ENCODE measurements around the gene SH3GL3. TPM values are rescaled to one million over a fixed set of nuclear protein-coding genes. Genes with fewer than 3 reads are reported as not detected.

SH3GL3 gene
- total RNA-seq, 2 experiments from 2014 or later = not detected

DNA sequence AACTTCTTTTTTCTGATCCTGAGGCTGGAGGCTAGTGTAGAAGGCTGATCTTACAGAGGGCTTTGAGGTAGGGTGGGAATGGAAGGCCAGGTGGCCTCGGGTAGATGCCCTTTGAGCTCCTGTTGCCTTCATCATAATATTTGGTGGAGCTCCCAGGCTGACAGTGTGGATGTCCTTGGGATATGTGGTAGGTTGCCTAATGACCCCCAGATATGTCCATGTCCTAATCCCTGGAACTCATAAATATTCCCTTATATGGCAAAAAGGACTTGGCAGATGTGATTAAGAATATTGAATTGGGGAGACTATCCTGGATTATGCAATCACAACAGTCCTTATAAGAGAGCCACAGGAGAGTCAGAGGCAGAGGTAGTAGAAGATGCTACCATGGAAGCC is 212.3 kb downstream of the SH3GL3 start:
- ATAC-seq (ENCODE audit: poor library complexity) (no peak), DNase-seq (no peak)
- Histone ChIP-seq H3K36me3 (ENCODE audit: insufficient read depth, low read length) (no peaks in the 10 kb centered on the region), H3K4me1 (ENCODE audit: insufficient read depth, low read length) (no peaks in the 10 kb centered on the region), H3K27ac (ENCODE audit: low read depth in 1 of 2, low read length in 2 of 2) (no peak overlapping the region), H3K27me3 (ENCODE audit: control insufficient read depth in 1 of 2, insufficient read depth in 2 of 2, low read length in 2 of 2) (peaks cover 10% of the 10 kb centered on the region in 2 experiments), H3K4me3 (ENCODE audit: low read length) (no peak overlapping the region), H3K9me3 (ENCODE audit: control insufficient read depth in 1 of 2, insufficient read depth in 1 of 2, low read length in 2 of 2) (peaks cover 0 to 15% of the 10 kb centered on the region in 2 experiments)
- TF ChIP-seq, protein P1, sequence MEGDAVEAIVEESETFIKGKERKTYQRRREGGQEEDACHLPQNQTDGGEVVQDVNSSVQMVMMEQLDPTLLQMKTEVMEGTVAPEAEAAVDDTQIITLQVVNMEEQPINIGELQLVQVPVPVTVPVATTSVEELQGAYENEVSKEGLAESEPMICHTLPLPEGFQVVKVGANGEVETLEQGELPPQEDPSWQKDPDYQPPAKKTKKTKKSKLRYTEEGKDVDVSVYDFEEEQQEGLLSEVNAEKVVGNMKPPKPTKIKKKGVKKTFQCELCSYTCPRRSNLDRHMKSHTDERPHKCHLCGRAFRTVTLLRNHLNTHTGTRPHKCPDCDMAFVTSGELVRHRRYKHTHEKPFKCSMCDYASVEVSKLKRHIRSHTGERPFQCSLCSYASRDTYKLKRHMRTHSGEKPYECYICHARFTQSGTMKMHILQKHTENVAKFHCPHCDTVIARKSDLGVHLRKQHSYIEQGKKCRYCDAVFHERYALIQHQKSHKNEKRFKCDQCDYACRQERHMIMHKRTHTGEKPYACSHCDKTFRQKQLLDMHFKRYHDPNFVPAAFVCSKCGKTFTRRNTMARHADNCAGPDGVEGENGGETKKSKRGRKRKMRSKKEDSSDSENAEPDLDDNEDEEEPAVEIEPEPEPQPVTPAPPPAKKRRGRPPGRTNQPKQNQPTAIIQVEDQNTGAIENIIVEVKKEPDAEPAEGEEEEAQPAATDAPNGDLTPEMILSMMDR (IDR thresholded peaks at IDR 0.05) = no peak
- Mint-ChIP-seq H3K36me3 (ENCODE audit: low read depth) (no peaks in the 10 kb centered on the region), H3K4me1 (ENCODE audit: low read depth) (no peaks in the 10 kb centered on the region), H3K9me3 (no peaks in the 10 kb centered on the region), H3K27me3 (peaks cover 25% of the 10 kb centered on the region), H3K27ac (no peak overlapping the region), H3K4me3 (no peak overlapping the region)
- CTCF ChIA-PET = no interaction called here
- intact Hi-C loops (cut with DNase I, micrococcal nuclease) = no loop called here
- POLR2A ChIA-PET = no interaction called here

DNA sequence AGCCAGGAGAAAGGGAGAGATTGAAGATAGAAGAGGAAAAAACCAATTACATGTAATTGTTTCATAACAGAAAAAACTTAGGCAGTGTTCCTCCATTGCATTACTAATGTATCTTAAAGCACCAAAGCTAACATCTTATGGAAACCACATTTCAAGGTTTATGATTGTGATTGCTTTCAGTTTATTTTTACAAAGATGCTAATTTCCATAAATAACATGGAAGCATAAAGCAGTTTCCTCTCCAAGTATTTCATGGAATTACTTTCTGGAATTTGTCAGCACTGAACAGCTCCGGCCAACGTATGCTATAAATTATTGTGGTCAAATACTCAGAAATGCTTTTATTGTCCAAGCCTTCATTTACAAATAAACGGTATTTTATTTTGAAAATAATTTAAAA is 218.3 kb downstream of the SH3GL3 start:
- POLR2A ChIA-PET = no interaction called here
- Histone ChIP-seq H3K4me1 (ENCODE audit: insufficient read depth, low read length) (no peaks in the 10 kb centered on the region), H3K4me3 (ENCODE audit: low read length) (no peak overlapping the region), H3K36me3 (ENCODE audit: insufficient read depth, low read length) (no peaks in the 10 kb centered on the region), H3K27me3 (ENCODE audit: control insufficient read depth in 1 of 2, insufficient read depth in 2 of 2, low read length in 2 of 2) (no peaks in the 10 kb centered on the region), H3K9me3 (ENCODE audit: control insufficient read depth in 1 of 2, insufficient read depth in 1 of 2, low read length in 2 of 2) (peaks cover 0 to 10% of the 10 kb centered on the region in 2 experiments), H3K27ac (ENCODE audit: low read depth in 1 of 2, low read length in 2 of 2) (no peak overlapping the region)
- no peak overlapping the region for H3K27ac Mint-ChIP-seq
- CTCF ChIA-PET = no interaction called here
- H3K9me3 Mint-ChIP-seq = peaks cover 5% of the 10 kb centered on the region
- H3K4me3 Mint-ChIP-seq = no peak overlapping the region
- H3K36me3 Mint-ChIP-seq (ENCODE audit: low read depth) = no peaks in the 10 kb centered on the region
- no peak for DNase-seq
- intact Hi-C loops (cut with DNase I, micrococcal nuclease) = no loop called here
- no peaks in the 10 kb centered on the region for H3K4me1 Mint-ChIP-seq (ENCODE audit: low read depth)
- ATAC-seq (ENCODE audit: poor library complexity) = no peak
- H3K27me3 Mint-ChIP-seq = no peaks in the 10 kb centered on the region
- TF ChIP-seq, protein P1 (IDR thresholded peaks at IDR 0.05) = no peak

Other genes starting within 250 kb of the SH3GL3 start
- gene HDGFL3, start 239.5 kb upstream of the SH3GL3 start, total RNA-seq = 1 to 10 TPM; 5.5 to 5.9 TPM
- gene BNC1, start 162.7 kb upstream of the SH3GL3 start, total RNA-seq = not detected
- not detected for gene ADAMTSL3, start 206.8 kb downstream of the SH3GL3 start, total RNA-seq